MCF 10A (cell line): Measurements from ENCODE around the gene EMB. TPM values are rescaled to one million over a fixed set of nuclear protein-coding genes. Genes with fewer than 3 reads are reported as not detected.
"Not testable (repeated sequence)": the region's sequence is repeated elsewhere in the genome, so short reads cannot be mapped to it uniquely, and the experiment has no call there.

ENCODE experiments used
- BruUV-seq: library from RNA; stranded (reverse); fragments of 400-500 nt; replicated peaks from 2 replicates; lab custom pipeline; 2021; lab: Mats Ljungman, UMichigan
- CTCF ChIA-PET: fragments of 300-600 bp; sonication (Branson Sonifier 250); formaldehyde crosslinking; extraction: SDS; loops from one replicate; lab custom pipeline; 2021; ENCODE audit warnings: antibody characterized with exemption, inconsistent platforms; lab: Yijun Ruan, JAX
- POLR2A ChIA-PET: fragments of 300-600, 350-650 bp; sonication (Branson Sonifier 250); formaldehyde crosslinking; extraction: SDS; loops from one replicate; lab custom pipeline; 2020; ENCODE audit warnings: antibody characterized with exemption, inconsistent platforms; lab: Yijun Ruan, JAX
- DNase-seq: peaks from one replicate; pipeline ENCODE4 v3.0.0-alpha.2; 2018; ENCODE audit not compliant: unreplicated experiment
- H3K27ac Mint-ChIP-seq: one replicate; pipeline ENCODE4 v1.8.0; 2022; ENCODE audit warnings: mild to moderate bottlenecking, low read depth, mixed read lengths; ENCODE audit not compliant: unreplicated experiment
- H3K27me3 Mint-ChIP-seq: one replicate; pipeline ENCODE4 v1.8.0; 2022; ENCODE audit warnings: mixed read lengths; ENCODE audit not compliant: insufficient read depth, unreplicated experiment
- H3K36me3 Mint-ChIP-seq: one replicate; pipeline ENCODE4 v1.8.0; 2022; ENCODE audit warnings: mild to moderate bottlenecking, moderate library complexity, mixed read lengths; ENCODE audit not compliant: insufficient read depth, unreplicated experiment
- H3K4me1 Mint-ChIP-seq: one replicate; pipeline ENCODE4 v1.8.0; 2022; ENCODE audit warnings: mixed read lengths; ENCODE audit not compliant: insufficient read depth, unreplicated experiment
- H3K4me3 Mint-ChIP-seq: one replicate; pipeline ENCODE4 v1.8.0; 2022; ENCODE audit warnings: mild to moderate bottlenecking, moderate library complexity, mixed read lengths; ENCODE audit not compliant: unreplicated experiment
- H3K9me3 Mint-ChIP-seq: one replicate; pipeline ENCODE4 v1.8.0; 2022; ENCODE audit warnings: mixed read lengths; ENCODE audit not compliant: unreplicated experiment
- CTCF ChIP-seq: fragments of 200-600 bp; IDR thresholded peaks from one replicate; pipeline ENCODE4 v1.8.0; 2022; ENCODE audit warnings: antibody characterized with exemption, mild to moderate bottlenecking; ENCODE audit not compliant: unreplicated experiment
- intact Hi-C: fragments of 100-400 bp; cut with micrococcal nuclease; formaldehyde crosslinking; loops from 2 replicates; pipeline ENCODE4 v1.14.1; 2022
- total RNA-seq: library from RNA; stranded (reverse); gene quantifications from 2 replicates; pipeline ENCODE4 v1.2.3, GENCODE V29; 2022

The EMB gene
- total RNA-seq, 1 experiment from 2014 or later = 27.7 TPM

- no peak overlapping the region for H3K4me3 Mint-ChIP-seq
- H3K27ac Mint-ChIP-seq = no peak overlapping the region
- ChIA-PET CTCF (interaction anchor here (1.0 kb wide), 1 partner anchor 64 kb away, joined by 3 read pairs; no protein-coding TSS in a partner anchor), POLR2A (no interaction called here)
- H3K27me3 Mint-ChIP-seq = no peaks in the 10 kb centered on the region
- DNase-seq = no peak
- BruUV-seq = no TSS peak
- no peaks in the 10 kb centered on the region for H3K36me3 Mint-ChIP-seq
- H3K9me3 Mint-ChIP-seq = no peaks in the 10 kb centered on the region
- intact Hi-C loops = no loop called here
- TF ChIP-seq CTCF = no peak
- peaks cover 2% of the 10 kb centered on the region for H3K4me1 Mint-ChIP-seq
Observed at GRCh38 chr5:50447941-50448340, 6.9 kb upstream of the EMB start.

DNA sequence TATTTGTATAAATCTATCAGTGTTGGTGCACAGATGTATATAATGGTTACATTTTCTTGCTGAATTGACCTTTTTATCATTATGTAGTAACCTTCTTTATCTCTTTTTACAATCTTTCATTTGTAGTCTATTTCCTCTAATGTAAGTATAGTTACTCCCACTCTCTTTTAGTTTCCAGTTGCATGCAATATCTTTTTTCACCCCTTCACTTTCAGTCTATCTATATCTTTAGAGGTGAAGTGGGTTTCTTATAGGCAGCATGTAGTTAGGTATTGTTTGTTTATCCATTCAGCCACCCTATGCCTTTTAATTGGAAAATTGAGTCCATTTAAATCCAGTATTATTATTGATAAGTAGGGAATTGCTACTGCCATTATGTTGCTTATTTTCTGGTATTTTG is 6.1 kb upstream of the EMB start:
- no peaks in the 10 kb centered on the region for H3K36me3 Mint-ChIP-seq
- no TSS peak for BruUV-seq
- H3K27ac Mint-ChIP-seq = no peak overlapping the region
- H3K27me3 Mint-ChIP-seq = no peaks in the 10 kb centered on the region
- DNase-seq = no peak
- peaks cover 8% of the 10 kb centered on the region for H3K4me1 Mint-ChIP-seq
- no peak overlapping the region for H3K4me3 Mint-ChIP-seq
- ChIA-PET CTCF (interaction anchor here (0.8 kb wide), 1 partner anchor 22 kb away, joined by 3 read pairs; no protein-coding TSS in a partner anchor), POLR2A (no interaction called here)
- intact Hi-C loops = no loop called here
- H3K9me3 Mint-ChIP-seq = no peaks in the 10 kb centered on the region
- no peak for TF ChIP-seq CTCF

GRCh38 chr5:50445296-50445949 is 4.3 kb upstream of the EMB start:
- Mint-ChIP-seq H3K27ac (no peak overlapping the region), H3K4me3 (no peak overlapping the region), H3K36me3 (no peaks in the 10 kb centered on the region), H3K9me3 (no peaks in the 10 kb centered on the region), H3K27me3 (no peaks in the 10 kb centered on the region), H3K4me1 (peaks cover 8% of the 10 kb centered on the region)
- no peak for DNase-seq
- no TSS peak for BruUV-seq
- intact Hi-C loops = no loop called here
- ChIA-PET CTCF (interaction anchor here (0.6 kb wide), 1 partner anchor 17 kb away, joined by 4 read pairs; no protein-coding TSS in a partner anchor), POLR2A (interaction anchor here (0.7 kb wide), 1 partner anchor 64 kb away, joined by 3 read pairs; no protein-coding TSS in a partner anchor)
- TF ChIP-seq CTCF = no peak

- POLR2A ChIA-PET, H3K27ac Mint-ChIP-seq, DNase-seq, BruUV-seq, H3K4me3 Mint-ChIP-seq, H3K27me3 Mint-ChIP-seq, H3K36me3 Mint-ChIP-seq, H3K9me3 Mint-ChIP-seq: not testable (repeated sequence)
- intact Hi-C loops = loop anchor here (5.0 kb wide), 1 partner anchor 51 kb away; no protein-coding TSS in a partner anchor
- CTCF ChIA-PET = interaction anchor here (0.9 to 1.0 kb wide), 2 partner anchors 12 to 224 kb away, joined by 3 to 4 read pairs; partner anchors contain the start of gene PARP8
- H3K4me1 Mint-ChIP-seq = peaks cover 14% of the 10 kb centered on the region
Observed at GRCh38 chr5:50442559-50443539, 1.8 kb upstream of the EMB start.
